CD8-positive, alpha-beta memory T cell (primary cell): ENCODE data around the gene PSKH1. TPM values are rescaled to one million over a fixed set of nuclear protein-coding genes. Genes with fewer than 3 reads are reported as not detected.
A peak's percentile ranks its signal among the peaks of the same experiment; 100 is the strongest.

Experiments
- CTCF ChIA-PET: fragments of 350-600 bp; sonication (Branson Sonifier 250); formaldehyde crosslinking; loops from one replicate; lab custom pipeline; 2021; ENCODE audit warnings: antibody characterized with exemption; lab: Charles Lee
- POLR2A ChIA-PET: fragments of 350-600 bp; sonication (Branson Sonifier 250); formaldehyde crosslinking; loops from one replicate; lab custom pipeline; 2021; ENCODE audit warnings: antibody characterized with exemption; lab: Charles Lee
- DNase-seq, 5 donors: peaks; one replicate each; pipeline versions ENCODE4 v3.0.0 to v3.0.0-alpha.2; 2020 to 2022; ENCODE audit warnings: mixed read lengths in 1 of 5
- H3K27ac ChIP-seq: one replicate; pipeline ENCODE4 v1.7.0; 2013; ENCODE audit warnings: low read depth, mild to moderate bottlenecking, low read length, moderate library complexity
- H3K27me3 ChIP-seq: 2 replicates; pipeline ENCODE4 v1.7.0; 2013; ENCODE audit warnings: low read length, mild to moderate bottlenecking; ENCODE audit not compliant: insufficient read depth, poor library complexity, severe bottlenecking
- H3K36me3 ChIP-seq: 2 replicates; pipeline ENCODE4 v1.7.0; 2013; ENCODE audit warnings: mild to moderate bottlenecking, low read length, moderate library complexity; ENCODE audit not compliant: insufficient read depth
- H3K4me1 ChIP-seq: 2 replicates; pipeline ENCODE4 v1.7.0; 2013; ENCODE audit warnings: mild to moderate bottlenecking, low read length, moderate library complexity; ENCODE audit not compliant: insufficient read depth
- H3K4me3 ChIP-seq: 2 replicates; pipeline ENCODE4 v1.7.0; 2013; ENCODE audit warnings: mild to moderate bottlenecking, low read length
- H3K9me3 ChIP-seq: 2 replicates; pipeline ENCODE4 v1.7.0; 2013; ENCODE audit warnings: mild to moderate bottlenecking, low read length
- H3K27ac Mint-ChIP-seq, 8 donors: one replicate each; pipeline ENCODE4 v1.8.0; 2020 to 2021; ENCODE audit warnings: mixed read lengths in 8 of 8, mild to moderate bottlenecking in 6 of 8, inconsistent platforms in 3 of 8, moderate library complexity in 3 of 8
- H3K27me3 Mint-ChIP-seq, 2 donors: one replicate each; pipeline ENCODE4 v1.8.0; 2020 to 2021; ENCODE audit warnings: mixed read lengths in 2 of 2, mild to moderate bottlenecking in 1 of 2, moderate library complexity in 1 of 2
- H3K36me3 Mint-ChIP-seq, 3 donors: one replicate each; pipeline ENCODE4 v1.8.0; 2020 to 2021; ENCODE audit warnings: mixed read lengths in 3 of 3, inconsistent platforms in 1 of 3, mild to moderate bottlenecking in 1 of 3
- H3K4me1 Mint-ChIP-seq, 3 donors: one replicate each; pipeline ENCODE4 v1.8.0; 2020 to 2021; ENCODE audit warnings: mixed read lengths in 3 of 3, inconsistent platforms in 1 of 3, mild to moderate bottlenecking in 1 of 3
- H3K4me3 Mint-ChIP-seq, 7 donors: one replicate each; pipeline ENCODE4 v1.8.0; 2020 to 2021; ENCODE audit warnings: mixed read lengths in 7 of 7, mild to moderate bottlenecking in 6 of 7, moderate library complexity in 4 of 7, inconsistent platforms in 2 of 7
- H3K9me3 Mint-ChIP-seq, 5 donors: one replicate each; pipeline ENCODE4 v1.8.0; 2020 to 2022; ENCODE audit warnings: mixed read lengths in 5 of 5, mild to moderate bottlenecking in 3 of 5, moderate library complexity in 2 of 5, inconsistent platforms in 1 of 5
- polyA plus RNA-seq: library from polyadenylated mRNA; unstranded; fragments of 300-500 nt; fragmentation: Illumina TruSeq; gene quantifications from one replicate; pipeline ENCODE4 v1.2.3, GENCODE V29; 2021
- total RNA-seq, 2 experiments: library from RNA; stranded (reverse); gene quantifications; one replicate each; pipeline ENCODE4 v1.2.3, GENCODE V29; 2021

Gene PSKH1
- total and polyA plus RNA-seq, 3 experiments from 2014 or later = 13.6 to 27.0 (median 14.5) TPM

- Mint-ChIP-seq H3K4me1 (peaks cover 33 to 41% (median 37%) of the 10 kb centered on the region in 3 donors), H3K27me3 (no peaks in the 10 kb centered on the region), H3K4me3 (no peak overlapping the region), H3K9me3 (no peaks in the 10 kb centered on the region), H3K36me3 (peaks cover 0 to 81% (median 0%) of the 10 kb centered on the region in 3 donors), H3K27ac (peak overlapping the region in 1 of 8 donors; percentile 17)
- Histone ChIP-seq H3K4me1 (peaks cover 35% of the 10 kb centered on the region), H3K27me3 (no peaks in the 10 kb centered on the region), H3K9me3 (no peaks in the 10 kb centered on the region), H3K36me3 (peaks cover 59% of the 10 kb centered on the region), H3K4me3 (no peak overlapping the region), H3K27ac (no peak overlapping the region)
- ChIA-PET CTCF (interaction anchor here (1.1 kb wide), 1 partner anchor 60 kb away, joined by 3 read pairs; no protein-coding TSS in a partner anchor), POLR2A (no interaction called here)
- DNase-seq = no peak
Measured at GRCh38 chr16:67877064-67877463, 16.0 kb upstream of the PSKH1 start.

- H3K27ac Mint-ChIP-seq = no peak overlapping the region
- no peak for DNase-seq
- peaks cover 28% of the 10 kb centered on the region for H3K4me1 ChIP-seq
- H3K4me3 Mint-ChIP-seq = no peak overlapping the region
- no peak overlapping the region for H3K27ac ChIP-seq
- no peak overlapping the region for H3K4me3 ChIP-seq
- no peaks in the 10 kb centered on the region for H3K9me3 ChIP-seq
- no peaks in the 10 kb centered on the region for H3K27me3 Mint-ChIP-seq
- H3K9me3 Mint-ChIP-seq = no peaks in the 10 kb centered on the region
- H3K36me3 Mint-ChIP-seq = peaks cover 0 to 91% (median 0%) of the 10 kb centered on the region in 3 donors
- CTCF ChIA-PET = interaction anchor here (1.1 to 2.5 kb wide), 2 partner anchors 13 to 61 kb away, joined by 3 to 10 read pairs; no protein-coding TSS in a partner anchor
- peaks cover 71% of the 10 kb centered on the region for H3K36me3 ChIP-seq
- POLR2A ChIA-PET = no interaction called here
- H3K27me3 ChIP-seq = no peaks in the 10 kb centered on the region
- H3K4me1 Mint-ChIP-seq = peaks cover 26 to 32% (median 30%) of the 10 kb centered on the region in 3 donors
Measured at GRCh38 chr16:67878232-67878631, 14.8 kb upstream of the PSKH1 start.

GRCh38 chr16:67878846-67879245, 14.2 kb upstream of the PSKH1 start:
- Histone ChIP-seq H3K4me1 (peaks cover 25% of the 10 kb centered on the region), H3K9me3 (no peaks in the 10 kb centered on the region), H3K27me3 (no peaks in the 10 kb centered on the region), H3K27ac (no peak overlapping the region), H3K36me3 (peaks cover 77% of the 10 kb centered on the region), H3K4me3 (no peak overlapping the region)
- DNase-seq = no peak
- Mint-ChIP-seq H3K27me3 (no peaks in the 10 kb centered on the region), H3K4me1 (peaks cover 22 to 26% (median 25%) of the 10 kb centered on the region in 3 donors), H3K9me3 (no peaks in the 10 kb centered on the region), H3K27ac (no peak overlapping the region), H3K4me3 (no peak overlapping the region), H3K36me3 (peaks cover 0 to 91% (median 0%) of the 10 kb centered on the region in 3 donors)
- ChIA-PET CTCF (interaction anchor here (1.1 to 2.5 kb wide), 5 partner anchors 12 to 187 kb away, joined by 3 to 10 read pairs (median 4); no protein-coding TSS in a partner anchor), POLR2A (no interaction called here)

GRCh38 chr16:67879462-67879861, 13.6 kb upstream of the PSKH1 start:
- Histone ChIP-seq H3K27ac (no peak overlapping the region), H3K4me3 (no peak overlapping the region), H3K36me3 (peaks cover 83% of the 10 kb centered on the region), H3K27me3 (no peaks in the 10 kb centered on the region), H3K9me3 (no peaks in the 10 kb centered on the region), H3K4me1 (peaks cover 19% of the 10 kb centered on the region)
- ChIA-PET POLR2A (interaction anchor here (0.6 kb wide), 1 partner anchor 129 kb away, joined by 8 read pairs; no protein-coding TSS in a partner anchor), CTCF (interaction anchor here (0.9 to 2.5 kb wide), 6 partner anchors 12 to 358 kb away, joined by 3 to 10 read pairs (median 4); no protein-coding TSS in a partner anchor)
- H3K36me3 Mint-ChIP-seq = peaks cover 0 to 92% (median 2%) of the 10 kb centered on the region in 3 donors
- H3K9me3 Mint-ChIP-seq = no peaks in the 10 kb centered on the region
- H3K4me3 Mint-ChIP-seq = no peak overlapping the region
- no peaks in the 10 kb centered on the region for H3K27me3 Mint-ChIP-seq
- DNase-seq = no peak
- peak overlapping the region in 1 of 8 donors; percentile 10 for H3K27ac Mint-ChIP-seq
- H3K4me1 Mint-ChIP-seq = peaks cover 16 to 20% (median 18%) of the 10 kb centered on the region in 3 donors

GRCh38 chr16:67879936-67880335, 13.1 kb upstream of the PSKH1 start:
- ChIA-PET CTCF (interaction anchor here (0.7 to 2.5 kb wide), 6 partner anchors 11 to 359 kb away, joined by 3 to 10 read pairs (median 4); no protein-coding TSS in a partner anchor), POLR2A (interaction anchor here (0.6 kb wide), 1 partner anchor 128 kb away, joined by 8 read pairs; no protein-coding TSS in a partner anchor)
- H3K27me3 ChIP-seq = no peaks in the 10 kb centered on the region
- no peak overlapping the region for H3K27ac ChIP-seq
- no peak overlapping the region for H3K4me3 ChIP-seq
- no peaks in the 10 kb centered on the region for H3K9me3 ChIP-seq
- Mint-ChIP-seq H3K9me3 (no peaks in the 10 kb centered on the region), H3K4me1 (peaks cover 12 to 15% (median 14%) of the 10 kb centered on the region in 3 donors), H3K4me3 (no peak overlapping the region), H3K36me3 (peaks cover 0 to 95% (median 2%) of the 10 kb centered on the region in 3 donors), H3K27me3 (no peaks in the 10 kb centered on the region), H3K27ac (no peak overlapping the region)
- DNase-seq = no peak
- peaks cover 14% of the 10 kb centered on the region for H3K4me1 ChIP-seq
- peaks cover 84% of the 10 kb centered on the region for H3K36me3 ChIP-seq

- POLR2A ChIA-PET = no interaction called here
- no peaks in the 10 kb centered on the region for H3K27me3 Mint-ChIP-seq
Measured at GRCh38 chr16:67880584-67880983, 12.5 kb upstream of the PSKH1 start.

GRCh38 chr16:67881621-67882161, 11.4 kb upstream of the PSKH1 start:
- no peaks in the 10 kb centered on the region for H3K4me1 ChIP-seq
- H3K4me1 Mint-ChIP-seq = no peaks in the 10 kb centered on the region
- H3K4me3 Mint-ChIP-seq = no peak overlapping the region
- POLR2A ChIA-PET = no interaction called here
- no peak overlapping the region for H3K27ac ChIP-seq
- peaks cover 78% of the 10 kb centered on the region for H3K36me3 ChIP-seq
- H3K4me3 ChIP-seq = no peak overlapping the region
- H3K27me3 ChIP-seq = no peaks in the 10 kb centered on the region
- H3K27me3 Mint-ChIP-seq = no peaks in the 10 kb centered on the region
- no peak overlapping the region for H3K27ac Mint-ChIP-seq
- no peak for DNase-seq
- peaks cover 0 to 90% (median 2%) of the 10 kb centered on the region in 3 donors for H3K36me3 Mint-ChIP-seq
- H3K9me3 ChIP-seq = no peaks in the 10 kb centered on the region
- no peaks in the 10 kb centered on the region for H3K9me3 Mint-ChIP-seq
- CTCF ChIA-PET = interaction anchor here (0.7 to 4.1 kb wide), 8 partner anchors 9 to 360 kb away, joined by 3 to 44 read pairs (median 4); partner anchors contain the start of gene CENPT

More at GRCh38 chr16:67880584-67880983, 12.5 kb upstream of the PSKH1 start:
- Mint-ChIP-seq H3K4me3 (no peak overlapping the region), H3K9me3 (no peaks in the 10 kb centered on the region), H3K4me1 (peaks cover 6 to 8% (median 7%) of the 10 kb centered on the region in 3 donors), H3K27ac (peak overlapping the region in 1 of 8 donors; percentile 72), H3K36me3 (peaks cover 0 to 93% (median 2%) of the 10 kb centered on the region in 3 donors)
- H3K4me3 ChIP-seq = no peak overlapping the region
- no peak overlapping the region for H3K27ac ChIP-seq
- H3K27me3 ChIP-seq = no peaks in the 10 kb centered on the region
- DNase-seq = no peak
- peaks cover 84% of the 10 kb centered on the region for H3K36me3 ChIP-seq
- CTCF ChIA-PET = interaction anchor here (0.7 to 4.1 kb wide), 2 partner anchors 160 to 161 kb away, joined by 4 to 44 read pairs; no protein-coding TSS in a partner anchor
- H3K9me3 ChIP-seq = no peaks in the 10 kb centered on the region
- peaks cover 8% of the 10 kb centered on the region for H3K4me1 ChIP-seq
